22Rv1 (cell line): Measurements from ENCODE around the gene RARA.

Experiments
- CTCF ChIP-seq: fragments of 450-650 bp; IDR thresholded peaks from 2 replicates; pipeline ENCODE4 v1.5.1; 2017; ENCODE audit warnings: mild to moderate bottlenecking
- ZFX ChIP-seq: fragments of 450-650 bp; IDR thresholded peaks from 2 replicates; pipeline ENCODE4 v1.6.1; 2017; ENCODE audit warnings: antibody characterized with exemption, borderline replicate concordance

- TF ChIP-seq CTCF (no peak), ZFX (no peak)
Measured at GRCh38 chr17:40281663-40282062, 27.3 kb upstream of the RARA start.
